Neuronal stem cell (in vitro differentiated cells): ENCODE results near the gene PKD1.

Experiments used
- DNase-seq: peaks from one replicate; pipeline ENCODE4 v3.0.0-alpha.2; 2013; ENCODE audit warnings: low spot score
- H2AFZ ChIP-seq: one replicate; pipeline ENCODE4 v1.6.1; 2013; ENCODE audit warnings: mild to moderate bottlenecking, low read length, inconsistent platforms
- H2AK5ac ChIP-seq: 2 replicates; pipeline ENCODE4 v1.6.1; 2013; ENCODE audit warnings: low read depth, mild to moderate bottlenecking, inconsistent platforms, low read length, moderate library complexity, mixed read lengths
- H2BK120ac ChIP-seq: 2 replicates; pipeline ENCODE4 v1.6.1; 2013; ENCODE audit warnings: low read depth, mild to moderate bottlenecking, inconsistent platforms, low read length, moderate library complexity, mixed read lengths
- H2BK12ac ChIP-seq: one replicate; pipeline ENCODE4 v1.6.1; 2013; ENCODE audit warnings: low read length, inconsistent platforms
- H2BK15ac ChIP-seq: 2 replicates; pipeline ENCODE4 v1.6.1; 2013; ENCODE audit warnings: mild to moderate bottlenecking, low read length, inconsistent platforms, mixed read lengths
- H2BK5ac ChIP-seq: one replicate; pipeline ENCODE4 v1.6.1; 2013; ENCODE audit warnings: inconsistent platforms, mild to moderate bottlenecking, low read length, moderate library complexity
- H3K14ac ChIP-seq: one replicate; pipeline ENCODE4 v1.6.1; 2013; ENCODE audit warnings: low read length, inconsistent platforms
- H3K18ac ChIP-seq: 2 replicates; pipeline ENCODE4 v1.6.1; 2013; ENCODE audit warnings: low read length, inconsistent platforms
- H3K23ac ChIP-seq: 2 replicates; pipeline ENCODE4 v1.6.1; 2013; ENCODE audit warnings: low read depth, mild to moderate bottlenecking, mixed read lengths, low read length, inconsistent platforms; ENCODE audit not compliant: poor library complexity
- H3K27ac ChIP-seq: replicated peaks from 3 replicates; pipeline ENCODE4 v1.5.1; 2013; ENCODE audit warnings: low read length, inconsistent platforms
- H3K27me3 ChIP-seq, 3 experiments: 2 replicates each; pipeline ENCODE4 v1.6.1; 2013; ENCODE audit warnings: low read length in 3 of 3, mild to moderate bottlenecking in 2 of 3, inconsistent platforms in 1 of 3, low read depth in 1 of 3, mixed read lengths in 1 of 3, moderate library complexity in 1 of 3; ENCODE audit not compliant: control insufficient read depth in 3 of 3, insufficient read depth in 3 of 3
- H3K36me3 ChIP-seq, 2 donors: replicated peaks in 1 of 2; 2 replicates each; pipeline ENCODE4 v1.6.1; 2013; ENCODE audit warnings: low read length in 2 of 2; ENCODE audit not compliant: control insufficient read depth in 2 of 2, insufficient read depth in 2 of 2
- H3K4ac ChIP-seq: 2 replicates; pipeline ENCODE4 v1.6.1; 2013; ENCODE audit warnings: inconsistent platforms, mild to moderate bottlenecking, low read length, moderate library complexity
- H3K4me1 ChIP-seq, 2 donors: 1 replicate in 1 of 2; 2 replicates in 1 of 2; pipeline ENCODE4 v1.6.1; 2013; ENCODE audit warnings: low read length in 2 of 2, low read depth in 1 of 2; ENCODE audit not compliant: control insufficient read depth in 2 of 2, insufficient read depth in 1 of 2
- H3K4me2 ChIP-seq: one replicate; pipeline ENCODE4 v1.6.1; 2013; ENCODE audit warnings: mild to moderate bottlenecking, low read length, inconsistent platforms; ENCODE audit not compliant: insufficient read depth, poor library complexity, severe bottlenecking
- H3K4me3 ChIP-seq, 2 donors: 2 replicates each; pipeline ENCODE4 v1.5.1; 2013; ENCODE audit warnings: low read length in 2 of 2, mild to moderate bottlenecking in 2 of 2, inconsistent platforms in 1 of 2, moderate library complexity in 1 of 2
- H3K79me1 ChIP-seq: one replicate; pipeline ENCODE4 v1.6.1; 2013; ENCODE audit warnings: low read depth, mild to moderate bottlenecking, inconsistent platforms, low read length, moderate library complexity
- H3K9ac ChIP-seq: one replicate; pipeline ENCODE4 v1.6.1; 2013; ENCODE audit warnings: mild to moderate bottlenecking, low read depth, low read length, inconsistent platforms; ENCODE audit not compliant: poor library complexity
- H3K9me3 ChIP-seq, 2 donors: replicated peaks in 1 of 2; 2 replicates each; pipeline versions ENCODE3 to v1.6.1; 2013; ENCODE audit warnings: low read length in 2 of 2, mild to moderate bottlenecking in 2 of 2, inconsistent platforms in 1 of 2, low read depth in 1 of 2, mixed read lengths in 1 of 2, moderate library complexity in 1 of 2; ENCODE audit not compliant: control insufficient read depth in 2 of 2, insufficient read depth in 1 of 2
- H4K8ac ChIP-seq: one replicate; pipeline ENCODE4 v1.6.1; 2013; ENCODE audit warnings: low read depth, mild to moderate bottlenecking, inconsistent platforms, low read length, moderate library complexity
- H4K91ac ChIP-seq: one replicate; pipeline ENCODE4 v1.6.1; 2013; ENCODE audit warnings: low read length, low read depth, mild to moderate bottlenecking, inconsistent platforms; ENCODE audit not compliant: poor library complexity
- WGBS, 2 donors: extraction: QIAGEN DNeasy Blood & Tissue Kit; methylation state at CpG; one replicate each; pipeline ENCODE4 v1.1.7; 2013; ENCODE audit warnings: missing lambda C conversion rate in 2 of 2, mixed read lengths in 1 of 2; ENCODE audit not compliant: insufficient read length in 2 of 2, insufficient replicate concordance in 1 of 2; ENCODE audit errors: extremely low coverage in 2 of 2; 5-methylcytosine and 5-hydroxymethylcytosine counted together

The PKD1 gene

GRCh38 chr16:2090777-2091546 lies 44.7 kb downstream of the PKD1 start:
- peaks cover 13% of the 10 kb centered on the region for H3K79me1 ChIP-seq
- peak overlapping the region; percentile 98 for H2AK5ac ChIP-seq
- H2AFZ ChIP-seq, result no peak overlapping the region
- H3K9ac ChIP-seq, result peak overlapping the region; percentile 97
- H3K23ac ChIP-seq, result peak overlapping the region; percentile 98
- peak overlapping the region in 1 of 2 donors; percentile 82 for H3K4me3 ChIP-seq
- H2BK12ac ChIP-seq, result peak overlapping the region; percentile 94
- no peaks in the 10 kb centered on the region for H3K27me3 ChIP-seq
- H3K9me3 ChIP-seq, result no peaks in the 10 kb centered on the region
- H3K18ac ChIP-seq, result peak overlapping the region; percentile 99
- peak overlapping the region; percentile 91 for H3K4me2 ChIP-seq
- peak overlapping the region; percentile 66 for H3K4ac ChIP-seq
- H3K27ac ChIP-seq, result peak overlapping the region; percentile 54
- no CpG with 5 or more reads among the region's 101 CpGs for WGBS, 2 donors
- no peak overlapping the region for H4K8ac ChIP-seq
- H4K91ac ChIP-seq, result no peak overlapping the region
- peaks cover 0 to 16% of the 10 kb centered on the region in 2 donors for H3K4me1 ChIP-seq
- H2BK120ac ChIP-seq, result no peak overlapping the region
- H3K36me3 ChIP-seq, result peaks cover 47 to 92% of the 10 kb centered on the region in 2 donors
- peak overlapping the region; percentile 78 for H2BK5ac ChIP-seq
- peak overlapping the region; percentile 98 for H2BK15ac ChIP-seq
- peak overlapping the region; percentile 100 for H3K14ac ChIP-seq
- peak; percentile 87 for DNase-seq

GRCh38 chr16:2090481-2090776 lies 45.3 kb downstream of the PKD1 start:
- no peak overlapping the region for H2BK12ac ChIP-seq
- peaks cover 0 to 16% of the 10 kb centered on the region in 2 donors for H3K4me1 ChIP-seq
- no peak overlapping the region for H2BK120ac ChIP-seq
- no peak overlapping the region for H2AFZ ChIP-seq
- H2BK5ac ChIP-seq, result peak overlapping the region; percentile 39
- H3K27ac ChIP-seq, result no peak overlapping the region
- H2BK15ac ChIP-seq, result no peak overlapping the region
- H3K14ac ChIP-seq, result no peak overlapping the region
- H3K36me3 ChIP-seq, result peaks cover 43 to 94% of the 10 kb centered on the region in 2 donors
- peak overlapping the region; percentile 17 for H4K8ac ChIP-seq
- H3K27me3 ChIP-seq, result no peaks in the 10 kb centered on the region
- peak overlapping the region; percentile 98 for H3K23ac ChIP-seq
- H3K4me3 ChIP-seq, result peak overlapping the region in 1 of 2 donors; percentile 80
- DNase-seq, result no peak
- peaks cover 13% of the 10 kb centered on the region for H3K79me1 ChIP-seq
- no peaks in the 10 kb centered on the region for H3K9me3 ChIP-seq
- WGBS, 2 donors, result no CpG with 5 or more reads among the region's 14 CpGs
- H3K18ac ChIP-seq, result peak overlapping the region; percentile 57
- H3K9ac ChIP-seq, result peak overlapping the region; percentile 70
- peak overlapping the region; percentile 75 for H2AK5ac ChIP-seq
- peak overlapping the region; percentile 66 for H3K4ac ChIP-seq
- no peak overlapping the region for H4K91ac ChIP-seq
- peak overlapping the region; percentile 91 for H3K4me2 ChIP-seq

GRCh38 chr16:2089706-2090480 lies 45.8 kb downstream of the PKD1 start:
- Histone ChIP-seq H3K14ac (no peak overlapping the region), H2AFZ (no peak overlapping the region), H3K9ac (peak overlapping the region; percentile 70), H3K4me1 (peaks cover 0 to 16% of the 10 kb centered on the region in 2 donors), H3K4ac (peak overlapping the region; percentile 66), H3K27ac (no peak overlapping the region), H4K91ac (no peak overlapping the region), H3K9me3 (no peaks in the 10 kb centered on the region), H4K8ac (peak overlapping the region; percentile 17), H3K4me3 (no peak overlapping the region), H3K18ac (no peak overlapping the region), H2AK5ac (peak overlapping the region; percentile 75), H2BK5ac (no peak overlapping the region), H3K79me1 (peaks cover 15% of the 10 kb centered on the region), H3K4me2 (no peak overlapping the region), H2BK120ac (no peak overlapping the region), H2BK15ac (no peak overlapping the region), H3K36me3 (peaks cover 42 to 90% of the 10 kb centered on the region in 2 donors), H2BK12ac (no peak overlapping the region), H3K23ac (peak overlapping the region; percentile 98), H3K27me3 (no peaks in the 10 kb centered on the region)
- no CpG with 5 or more reads among the region's 44 CpGs for WGBS, 2 donors
- peak; percentile 9 for DNase-seq

GRCh38 chr16:2088759-2089358 lies 46.8 kb downstream of the PKD1 start:
- Histone ChIP-seq H2BK120ac (no peak overlapping the region), H3K4me2 (no peak overlapping the region), H2BK12ac (no peak overlapping the region), H3K79me1 (peaks cover 15% of the 10 kb centered on the region), H2BK15ac (no peak overlapping the region), H3K27ac (no peak overlapping the region), H3K23ac (peak overlapping the region; percentile 48), H2AFZ (no peak overlapping the region), H3K4me1 (peaks cover 0 to 16% of the 10 kb centered on the region in 2 donors), H3K36me3 (peaks cover 45 to 91% of the 10 kb centered on the region in 2 donors), H3K9me3 (no peaks in the 10 kb centered on the region), H2BK5ac (no peak overlapping the region), H4K8ac (no peak overlapping the region), H3K9ac (no peak overlapping the region), H3K4ac (peak overlapping the region; percentile 66), H4K91ac (no peak overlapping the region), H3K14ac (no peak overlapping the region), H3K27me3 (no peaks in the 10 kb centered on the region), H2AK5ac (no peak overlapping the region), H3K18ac (no peak overlapping the region), H3K4me3 (no peak overlapping the region)
- no peak for DNase-seq
- WGBS, 2 donors, result no CpG with 5 or more reads among the region's 20 CpGs
